Liver (tissue), 3 donors: ENCODE data around the gene FOXN3.

ENCODE experiments used
- HNF4G ChIP-seq: IDR thresholded peaks from 2 replicates; pipeline ENCODE4 v1.6.1; 2016; ENCODE audit warnings: antibody characterized with exemption
- NR2F2 ChIP-seq: IDR thresholded peaks from 2 replicates; pipeline ENCODE4 v1.6.1; 2016; ENCODE audit warnings: antibody characterized with exemption
- RXRA ChIP-seq, 2 donors: IDR thresholded peaks; 2 replicates each; pipeline ENCODE4 v1.6.1; 2017 to 2018; ENCODE audit warnings: antibody characterized with exemption in 2 of 2, mild to moderate bottlenecking in 1 of 2
- TAF1 ChIP-seq: conservative IDR thresholded peaks from 2 replicates; pipeline ENCODE4 v1.6.1; 2016; ENCODE audit warnings: antibody characterized with exemption, mild to moderate bottlenecking
- TF ChIP-seq, protein P1 (sequence below): fragments of 150-350 bp; IDR thresholded peaks from 2 replicates; pipeline ENCODE4 v1.5.1; 2017; ENCODE audit warnings: improper control_type of control experiment, low read depth, low read length; ENCODE audit not compliant: missing input control
- TF ChIP-seq, protein P2 (sequence below): IDR thresholded peaks from 2 replicates; pipeline ENCODE4 v1.6.1; 2016; ENCODE audit warnings: antibody characterized with exemption
- TF ChIP-seq, protein P3 (sequence below): IDR thresholded peaks from 2 replicates; pipeline ENCODE4 v1.6.1; 2016; ENCODE audit warnings: antibody characterized with exemption, mild to moderate bottlenecking
- donor health status: healthy.
- donor health status: healthy.

DNA sequence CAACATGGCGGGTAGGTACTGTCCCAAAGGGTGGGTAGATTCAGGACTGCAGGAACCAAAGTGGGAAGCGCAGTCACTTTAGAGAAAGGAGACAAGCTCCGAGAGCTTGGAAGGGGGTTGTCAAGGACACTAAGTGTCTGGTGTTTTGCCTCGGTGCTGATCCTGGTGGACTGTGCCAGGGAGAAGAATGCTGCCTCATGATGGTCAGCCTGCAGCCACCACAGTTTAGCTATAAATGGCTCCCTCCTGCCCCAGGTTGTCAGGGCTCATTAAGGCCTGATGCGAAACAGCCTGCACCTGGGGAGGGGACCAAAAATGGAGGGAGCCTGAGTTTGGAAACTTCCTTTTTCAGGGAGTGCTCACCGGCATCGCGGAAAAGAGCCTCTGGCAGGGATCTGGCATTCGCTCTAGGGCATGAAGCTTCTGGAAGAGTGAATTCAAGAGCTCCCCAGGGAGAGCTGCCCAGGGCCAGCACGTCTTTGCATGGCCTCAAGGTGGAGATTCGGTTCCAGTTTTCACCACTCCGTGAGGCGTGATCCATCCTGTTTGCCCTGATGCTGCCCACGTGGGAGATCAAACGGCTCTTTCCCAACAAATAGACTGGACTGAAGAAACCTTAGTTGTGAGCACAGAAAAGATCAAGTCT lies 164.0 kb downstream of the FOXN3 start:
- TF ChIP-seq, protein P1, sequence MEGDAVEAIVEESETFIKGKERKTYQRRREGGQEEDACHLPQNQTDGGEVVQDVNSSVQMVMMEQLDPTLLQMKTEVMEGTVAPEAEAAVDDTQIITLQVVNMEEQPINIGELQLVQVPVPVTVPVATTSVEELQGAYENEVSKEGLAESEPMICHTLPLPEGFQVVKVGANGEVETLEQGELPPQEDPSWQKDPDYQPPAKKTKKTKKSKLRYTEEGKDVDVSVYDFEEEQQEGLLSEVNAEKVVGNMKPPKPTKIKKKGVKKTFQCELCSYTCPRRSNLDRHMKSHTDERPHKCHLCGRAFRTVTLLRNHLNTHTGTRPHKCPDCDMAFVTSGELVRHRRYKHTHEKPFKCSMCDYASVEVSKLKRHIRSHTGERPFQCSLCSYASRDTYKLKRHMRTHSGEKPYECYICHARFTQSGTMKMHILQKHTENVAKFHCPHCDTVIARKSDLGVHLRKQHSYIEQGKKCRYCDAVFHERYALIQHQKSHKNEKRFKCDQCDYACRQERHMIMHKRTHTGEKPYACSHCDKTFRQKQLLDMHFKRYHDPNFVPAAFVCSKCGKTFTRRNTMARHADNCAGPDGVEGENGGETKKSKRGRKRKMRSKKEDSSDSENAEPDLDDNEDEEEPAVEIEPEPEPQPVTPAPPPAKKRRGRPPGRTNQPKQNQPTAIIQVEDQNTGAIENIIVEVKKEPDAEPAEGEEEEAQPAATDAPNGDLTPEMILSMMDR: peak; percentile 24
- TF ChIP-seq, protein P2, sequence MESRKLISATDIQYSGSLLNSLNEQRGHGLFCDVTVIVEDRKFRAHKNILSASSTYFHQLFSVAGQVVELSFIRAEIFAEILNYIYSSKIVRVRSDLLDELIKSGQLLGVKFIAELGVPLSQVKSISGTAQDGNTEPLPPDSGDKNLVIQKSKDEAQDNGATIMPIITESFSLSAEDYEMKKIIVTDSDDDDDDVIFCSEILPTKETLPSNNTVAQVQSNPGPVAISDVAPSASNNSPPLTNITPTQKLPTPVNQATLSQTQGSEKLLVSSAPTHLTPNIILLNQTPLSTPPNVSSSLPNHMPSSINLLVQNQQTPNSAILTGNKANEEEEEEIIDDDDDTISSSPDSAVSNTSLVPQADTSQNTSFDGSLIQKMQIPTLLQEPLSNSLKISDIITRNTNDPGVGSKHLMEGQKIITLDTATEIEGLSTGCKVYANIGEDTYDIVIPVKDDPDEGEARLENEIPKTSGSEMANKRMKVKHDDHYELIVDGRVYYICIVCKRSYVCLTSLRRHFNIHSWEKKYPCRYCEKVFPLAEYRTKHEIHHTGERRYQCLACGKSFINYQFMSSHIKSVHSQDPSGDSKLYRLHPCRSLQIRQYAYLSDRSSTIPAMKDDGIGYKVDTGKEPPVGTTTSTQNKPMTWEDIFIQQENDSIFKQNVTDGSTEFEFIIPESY: no peak
- no peak for TF ChIP-seq TAF1
- TF ChIP-seq, protein P3, sequence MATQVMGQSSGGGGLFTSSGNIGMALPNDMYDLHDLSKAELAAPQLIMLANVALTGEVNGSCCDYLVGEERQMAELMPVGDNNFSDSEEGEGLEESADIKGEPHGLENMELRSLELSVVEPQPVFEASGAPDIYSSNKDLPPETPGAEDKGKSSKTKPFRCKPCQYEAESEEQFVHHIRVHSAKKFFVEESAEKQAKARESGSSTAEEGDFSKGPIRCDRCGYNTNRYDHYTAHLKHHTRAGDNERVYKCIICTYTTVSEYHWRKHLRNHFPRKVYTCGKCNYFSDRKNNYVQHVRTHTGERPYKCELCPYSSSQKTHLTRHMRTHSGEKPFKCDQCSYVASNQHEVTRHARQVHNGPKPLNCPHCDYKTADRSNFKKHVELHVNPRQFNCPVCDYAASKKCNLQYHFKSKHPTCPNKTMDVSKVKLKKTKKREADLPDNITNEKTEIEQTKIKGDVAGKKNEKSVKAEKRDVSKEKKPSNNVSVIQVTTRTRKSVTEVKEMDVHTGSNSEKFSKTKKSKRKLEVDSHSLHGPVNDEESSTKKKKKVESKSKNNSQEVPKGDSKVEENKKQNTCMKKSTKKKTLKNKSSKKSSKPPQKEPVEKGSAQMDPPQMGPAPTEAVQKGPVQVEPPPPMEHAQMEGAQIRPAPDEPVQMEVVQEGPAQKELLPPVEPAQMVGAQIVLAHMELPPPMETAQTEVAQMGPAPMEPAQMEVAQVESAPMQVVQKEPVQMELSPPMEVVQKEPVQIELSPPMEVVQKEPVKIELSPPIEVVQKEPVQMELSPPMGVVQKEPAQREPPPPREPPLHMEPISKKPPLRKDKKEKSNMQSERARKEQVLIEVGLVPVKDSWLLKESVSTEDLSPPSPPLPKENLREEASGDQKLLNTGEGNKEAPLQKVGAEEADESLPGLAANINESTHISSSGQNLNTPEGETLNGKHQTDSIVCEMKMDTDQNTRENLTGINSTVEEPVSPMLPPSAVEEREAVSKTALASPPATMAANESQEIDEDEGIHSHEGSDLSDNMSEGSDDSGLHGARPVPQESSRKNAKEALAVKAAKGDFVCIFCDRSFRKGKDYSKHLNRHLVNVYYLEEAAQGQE: no peak
- no peak for TF ChIP-seq HNF4G
- TF ChIP-seq NR2F2: no peak
- TF ChIP-seq RXRA (IDR thresholded peaks at IDR 0.05): no peak
